ENCODE measurements around the gene ARHGEF28. TPM values are rescaled to one million over a fixed set of nuclear protein-coding genes. Genes with fewer than 3 reads are reported as not detected.

ARHGEF28 gene
- total RNA-seq, 3 donors from 2014 or later (not counting 1 experiment from before 2014, with no cell fraction given) = 2.3 to 7.1 (median 5.8) TPM

DNA sequence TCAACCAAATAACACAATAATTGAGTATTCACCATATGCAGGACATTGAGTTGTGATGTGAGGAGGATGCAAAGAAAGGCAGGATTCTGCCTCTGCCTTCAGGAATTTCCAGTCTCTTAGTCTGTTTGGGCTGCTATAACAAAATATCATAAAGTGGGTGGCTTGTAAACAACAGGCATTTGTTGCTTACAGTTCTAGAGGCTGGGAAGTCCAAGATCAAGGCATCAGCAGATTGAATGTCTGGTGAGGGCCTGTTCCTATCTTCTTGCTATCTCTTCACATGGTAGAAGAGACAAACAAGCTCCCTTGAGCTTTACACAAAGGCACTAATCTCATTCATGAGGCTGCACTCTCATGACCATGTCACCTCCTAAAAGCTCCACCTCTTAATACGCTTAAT is 360.7 kb downstream of the ARHGEF28 start:
- H3K9me3 ChIP-seq (ENCODE audit: control insufficient read depth, insufficient read depth, low read length) = no peaks in the 10 kb centered on the region
- Mint-ChIP-seq H3K27me3 (ENCODE audit: low read depth in 2 of 2) (peaks cover 3 to 22% of the 10 kb centered on the region in 2 donors), H3K36me3 (no peaks in the 10 kb centered on the region), H3K4me3 (no peak overlapping the region), H3K27ac (no peak overlapping the region), H3K4me1 (no peaks in the 10 kb centered on the region), H3K9me3 (no peaks in the 10 kb centered on the region)
- no peak for DNase-seq
- H3K36me3 ChIP-seq (ENCODE audit: control insufficient read depth, insufficient read depth, low read length) = no peaks in the 10 kb centered on the region
- WGBS (ENCODE audit: insufficient coverage) = no CpG with 5 or more reads among the region's 1 CpG
- no peaks in the 10 kb centered on the region for H3K27me3 ChIP-seq (ENCODE audit: control insufficient read depth, insufficient read depth, low read length)
- intact Hi-C loops (cut with micrococcal nuclease) = no loop called here
- no peak overlapping the region for H3K27ac ChIP-seq (ENCODE audit: low read length)
- no peaks in the 10 kb centered on the region for H3K4me1 ChIP-seq (ENCODE audit: control insufficient read depth, insufficient read depth, low read length)
- no peak for ATAC-seq
- no peak for TF ChIP-seq CTCF (IDR thresholded peaks at IDR 0.05)
- no peak overlapping the region for H3K4me3 ChIP-seq (ENCODE audit: low read length)

DNA sequence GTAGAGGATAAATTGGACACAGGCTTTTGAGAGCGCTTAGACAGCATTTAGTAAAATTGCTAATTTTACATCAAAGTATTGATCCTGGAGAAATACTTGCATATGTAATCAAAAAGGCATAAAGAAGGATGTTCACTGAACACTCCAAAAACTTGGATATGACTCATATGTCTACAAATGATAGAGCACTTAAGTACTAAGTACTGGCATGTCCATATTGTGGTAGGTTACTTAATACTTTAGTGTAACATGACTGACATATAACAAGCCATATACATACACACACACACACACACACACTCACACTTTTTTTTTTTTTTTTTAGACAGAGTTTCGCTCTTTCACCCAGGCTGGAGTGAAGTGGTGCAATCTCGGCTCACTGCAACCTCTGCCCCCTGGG is 361.9 kb downstream of the ARHGEF28 start:
- H3K27ac ChIP-seq (ENCODE audit: low read length) = no peak overlapping the region
- H3K36me3 ChIP-seq (ENCODE audit: control insufficient read depth, insufficient read depth, low read length) = no peaks in the 10 kb centered on the region
- no peaks in the 10 kb centered on the region for H3K4me1 Mint-ChIP-seq
- peaks cover 12 to 16% of the 10 kb centered on the region in 2 donors for H3K27me3 Mint-ChIP-seq (ENCODE audit: low read depth in 2 of 2)
- intact Hi-C loops (cut with micrococcal nuclease) = no loop called here
- WGBS (ENCODE audit: insufficient coverage) = 92% methylated on average over 2 of the region's 3 CpGs
- no peak overlapping the region for H3K4me3 ChIP-seq (ENCODE audit: low read length)
- no peaks in the 10 kb centered on the region for H3K4me1 ChIP-seq (ENCODE audit: control insufficient read depth, insufficient read depth, low read length)
- no peak overlapping the region for H3K27ac Mint-ChIP-seq
- H3K9me3 Mint-ChIP-seq = no peaks in the 10 kb centered on the region
- no peaks in the 10 kb centered on the region for H3K27me3 ChIP-seq (ENCODE audit: control insufficient read depth, insufficient read depth, low read length)
- TF ChIP-seq CTCF (IDR thresholded peaks at IDR 0.05) = no peak
- no peak overlapping the region for H3K4me3 Mint-ChIP-seq
- no peak for ATAC-seq
- DNase-seq = no peak
- no peaks in the 10 kb centered on the region for H3K36me3 Mint-ChIP-seq
- H3K9me3 ChIP-seq (ENCODE audit: control insufficient read depth, insufficient read depth, low read length) = no peaks in the 10 kb centered on the region

GRCh38 chr5:73989956-73990355 is 364.0 kb downstream of the ARHGEF28 start:
- WGBS (ENCODE audit: insufficient coverage) = 43% methylated on average over 3 of the region's 3 CpGs
- Histone ChIP-seq H3K4me1 (ENCODE audit: control insufficient read depth, insufficient read depth, low read length) (no peaks in the 10 kb centered on the region), H3K4me3 (ENCODE audit: low read length) (no peak overlapping the region), H3K36me3 (ENCODE audit: control insufficient read depth, insufficient read depth, low read length) (no peaks in the 10 kb centered on the region), H3K27ac (ENCODE audit: low read length) (no peak overlapping the region), H3K9me3 (ENCODE audit: control insufficient read depth, insufficient read depth, low read length) (no peaks in the 10 kb centered on the region), H3K27me3 (ENCODE audit: control insufficient read depth, insufficient read depth, low read length) (no peaks in the 10 kb centered on the region)
- H3K36me3 Mint-ChIP-seq = no peaks in the 10 kb centered on the region
- no peak for DNase-seq
- no peak for ATAC-seq
- no peaks in the 10 kb centered on the region for H3K4me1 Mint-ChIP-seq
- no peak overlapping the region for H3K4me3 Mint-ChIP-seq
- no peaks in the 10 kb centered on the region for H3K9me3 Mint-ChIP-seq
- no peak for TF ChIP-seq CTCF (IDR thresholded peaks at IDR 0.05)
- peaks cover 11 to 20% of the 10 kb centered on the region in 2 donors for H3K27me3 Mint-ChIP-seq (ENCODE audit: low read depth in 2 of 2)
- intact Hi-C loops (cut with micrococcal nuclease) = no loop called here
- H3K27ac Mint-ChIP-seq = no peak overlapping the region

Other genes with a start within 250 kb of the ARHGEF28 start
- under 1 TPM; 0.31 to 0.63 (median 0.41) TPM for gene FOXD1, start 177.4 kb upstream of the ARHGEF28 start, total RNA-seq
- 100 to 1,000 TPM; 364 to 423 (median 391) TPM for gene BTF3, start 127.8 kb upstream of the ARHGEF28 start, total RNA-seq
- gene ANKRA2, start 60.6 kb upstream of the ARHGEF28 start, total RNA-seq = 10 to 100 TPM; 37.4 to 44.4 (median 41.9) TPM
- 10 to 100 TPM; 33.0 to 46.5 (median 40.9) TPM for gene UTP15, start 60.5 kb upstream of the ARHGEF28 start, total RNA-seq